MM.1S (cell line): ENCODE data around the gene DCUN1D1.

Source experiments
- CTCF ChIP-seq: fragments of 300-600 bp; sonication (generic); IDR thresholded peaks from 2 replicates; pipeline ENCODE4 v1.5.1; 2016; ENCODE audit warnings: antibody characterized with exemption, low read length, mixed read lengths
- EZH2phosphoT487 ChIP-seq: fragments of 300-600 bp; sonication (generic); IDR thresholded peaks from 2 replicates; pipeline ENCODE4 v1.6.1; 2018; ENCODE audit warnings: antibody characterized with exemption, low read length

- TF ChIP-seq CTCF (no peak), EZH2phosphoT487 (no peak)
These were observed 8.7 kb downstream of the DCUN1D1 start for GRCh38 chr3:182971637-182972036.
